Uterus (tissue), 2 donors: Measurements from ENCODE around the gene PDCD7.

Source experiments
- POLR2A ChIP-seq, 2 donors: fragments of 450-650 bp; IDR thresholded peaks; one replicate each; pipeline ENCODE4 v1.6.1; 2016; ENCODE audit warnings: antibody characterized with exemption in 2 of 2, mild to moderate bottlenecking in 1 of 2, moderate library complexity in 1 of 2
- TF ChIP-seq, protein P1 (sequence below), 4 experiments: fragments of 200-600 bp in 2 of 4; fragments of 450-650 bp in 2 of 4; sonication (generic) in 2 of 4; IDR thresholded peaks; one replicate each; pipeline ENCODE4 v1.5.1; 2016 to 2019; ENCODE audit warnings: antibody characterized with exemption in 4 of 4, mild to moderate bottlenecking in 2 of 4, moderate library complexity in 1 of 4

DNA sequence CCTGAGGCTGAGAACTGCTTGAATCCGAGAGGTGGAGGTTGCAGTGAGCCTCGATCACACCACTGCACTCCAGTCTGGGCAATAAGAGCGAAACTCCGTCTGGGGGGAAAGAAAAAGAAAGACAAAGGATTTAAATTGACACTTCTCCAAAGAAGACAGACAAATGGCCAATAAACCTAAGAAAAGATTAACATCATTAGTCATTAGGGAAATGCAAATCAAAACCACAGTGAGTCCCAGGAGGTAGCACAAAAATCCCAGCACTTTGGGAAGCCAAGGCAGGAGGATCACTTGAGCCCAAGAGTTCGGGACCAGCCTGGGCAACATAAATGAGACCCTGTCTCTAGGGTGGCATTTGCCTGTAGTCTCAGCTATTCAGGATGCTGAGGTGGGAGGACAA lies 38.9 kb upstream of the PDCD7 start:
- TF ChIP-seq POLR2A (IDR thresholded peaks at IDR 0.05), result no peak
- TF ChIP-seq, protein P1, sequence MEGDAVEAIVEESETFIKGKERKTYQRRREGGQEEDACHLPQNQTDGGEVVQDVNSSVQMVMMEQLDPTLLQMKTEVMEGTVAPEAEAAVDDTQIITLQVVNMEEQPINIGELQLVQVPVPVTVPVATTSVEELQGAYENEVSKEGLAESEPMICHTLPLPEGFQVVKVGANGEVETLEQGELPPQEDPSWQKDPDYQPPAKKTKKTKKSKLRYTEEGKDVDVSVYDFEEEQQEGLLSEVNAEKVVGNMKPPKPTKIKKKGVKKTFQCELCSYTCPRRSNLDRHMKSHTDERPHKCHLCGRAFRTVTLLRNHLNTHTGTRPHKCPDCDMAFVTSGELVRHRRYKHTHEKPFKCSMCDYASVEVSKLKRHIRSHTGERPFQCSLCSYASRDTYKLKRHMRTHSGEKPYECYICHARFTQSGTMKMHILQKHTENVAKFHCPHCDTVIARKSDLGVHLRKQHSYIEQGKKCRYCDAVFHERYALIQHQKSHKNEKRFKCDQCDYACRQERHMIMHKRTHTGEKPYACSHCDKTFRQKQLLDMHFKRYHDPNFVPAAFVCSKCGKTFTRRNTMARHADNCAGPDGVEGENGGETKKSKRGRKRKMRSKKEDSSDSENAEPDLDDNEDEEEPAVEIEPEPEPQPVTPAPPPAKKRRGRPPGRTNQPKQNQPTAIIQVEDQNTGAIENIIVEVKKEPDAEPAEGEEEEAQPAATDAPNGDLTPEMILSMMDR (IDR thresholded peaks at IDR 0.05), result no peak
